ENCODE measurements around the gene CLEC17A.

CLEC17A gene

DNA sequence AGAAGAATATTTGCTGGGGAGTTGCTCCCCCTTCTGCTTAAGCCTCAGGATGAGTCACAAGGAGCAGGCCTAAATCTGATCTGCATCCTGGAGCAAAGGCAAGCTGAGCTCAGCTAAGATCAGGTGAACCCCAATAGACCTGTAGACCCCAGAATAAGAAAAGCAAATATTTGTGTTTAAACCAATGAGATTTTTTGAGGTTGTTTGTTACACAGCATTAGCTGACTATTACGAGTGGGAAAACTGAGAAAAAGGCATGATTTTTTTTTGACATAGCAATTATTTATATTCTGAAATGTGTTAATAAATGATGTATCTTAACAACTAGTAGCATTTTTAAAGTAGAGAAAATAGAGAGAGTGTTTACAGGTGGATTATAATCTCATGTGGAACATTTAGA lies 46.7 kb downstream of the CLEC17A start:
- H3K27me3 ChIP-seq (ENCODE audit: control insufficient read depth, insufficient read depth, low read length): no peaks in the 10 kb centered on the region
- no peaks in the 10 kb centered on the region for H3K4me1 ChIP-seq (ENCODE audit: control insufficient read depth, insufficient read depth, low read length)
- no peaks in the 10 kb centered on the region for H3K9me3 ChIP-seq (replicated peaks; ENCODE audit: low read length)
- H3K4me3 ChIP-seq (ENCODE audit: low read length): no peak overlapping the region
- no peak overlapping the region for H3K4me2 ChIP-seq (ENCODE audit: low read length)
- no peaks in the 10 kb centered on the region for H3K36me3 ChIP-seq (ENCODE audit: insufficient read depth, low read length)
- H3K9ac ChIP-seq (ENCODE audit: low read depth, low read length): no peak overlapping the region

DNA sequence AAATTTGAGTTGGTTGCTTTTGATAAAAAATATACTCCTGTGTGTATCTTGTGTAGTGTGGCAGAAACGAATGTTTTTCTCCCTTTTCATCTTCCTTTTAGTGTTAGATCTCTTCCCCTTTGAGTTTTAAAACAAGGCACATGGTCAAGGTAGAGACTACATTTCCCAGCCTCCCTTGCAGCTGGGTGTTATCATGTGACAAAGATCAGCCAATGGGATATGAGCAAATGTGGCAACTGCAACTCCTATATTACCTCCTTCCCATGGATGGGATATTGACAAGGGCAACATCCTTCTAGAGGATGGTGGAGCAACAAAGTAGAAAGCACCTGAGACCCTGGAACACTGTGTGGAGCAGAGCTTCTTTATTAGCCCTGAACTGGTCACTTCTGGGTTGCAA lies 49.4 kb downstream of the CLEC17A start:
- Histone ChIP-seq H3K4me2 (ENCODE audit: low read length) (no peak overlapping the region), H3K9me3 (replicated peaks; ENCODE audit: low read length) (no peaks in the 10 kb centered on the region), H3K4me1 (ENCODE audit: control insufficient read depth, insufficient read depth, low read length) (no peaks in the 10 kb centered on the region), H3K9ac (ENCODE audit: low read depth, low read length) (no peak overlapping the region), H3K27me3 (ENCODE audit: control insufficient read depth, insufficient read depth, low read length) (no peaks in the 10 kb centered on the region), H3K4me3 (ENCODE audit: low read length) (no peak overlapping the region), H3K36me3 (ENCODE audit: insufficient read depth, low read length) (no peaks in the 10 kb centered on the region)

DNA sequence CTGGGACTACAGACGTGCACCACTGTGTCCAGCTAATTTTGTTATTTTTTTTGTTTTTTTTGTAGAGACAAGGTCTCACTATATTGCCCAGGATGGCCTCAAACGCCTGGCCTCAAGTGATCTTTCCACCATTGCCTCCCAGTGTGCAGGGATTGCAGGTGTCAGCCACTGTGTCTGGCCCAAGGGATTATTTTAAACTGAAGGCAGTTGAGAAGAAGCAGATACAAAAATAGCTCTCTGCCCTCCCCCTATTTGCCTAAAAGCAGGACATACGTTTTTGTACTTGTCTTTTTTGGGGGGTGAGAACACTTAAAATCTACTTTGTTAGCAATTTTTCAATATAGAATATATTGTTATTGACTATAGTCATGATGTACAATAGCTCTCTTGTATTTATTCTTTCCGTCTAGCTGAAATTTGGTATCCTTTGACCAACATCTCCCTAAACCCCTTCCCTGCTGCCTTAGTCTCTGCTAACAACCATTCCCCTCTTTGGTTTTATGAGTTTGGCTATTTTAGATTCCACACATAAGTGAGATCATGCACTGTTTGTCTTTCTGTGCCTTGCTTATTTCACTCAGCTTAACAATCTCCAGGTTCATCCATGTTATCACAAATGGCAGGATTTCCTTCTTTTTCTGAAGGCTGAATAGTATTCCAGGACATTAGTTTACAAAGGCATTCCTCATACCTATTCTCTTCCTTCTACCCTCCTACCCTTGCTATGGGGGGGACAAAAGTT lies 56.8 kb downstream of the CLEC17A start:
- no peak overlapping the region for H3K4me2 ChIP-seq (ENCODE audit: low read length)
- H3K4me3 ChIP-seq (ENCODE audit: low read length): no peak overlapping the region
- no peaks in the 10 kb centered on the region for H3K36me3 ChIP-seq (ENCODE audit: insufficient read depth, low read length)
- H3K27me3 ChIP-seq (ENCODE audit: control insufficient read depth, insufficient read depth, low read length): no peaks in the 10 kb centered on the region
- H3K9me3 ChIP-seq (replicated peaks; ENCODE audit: low read length): no peaks in the 10 kb centered on the region
- H3K9ac ChIP-seq (ENCODE audit: low read depth, low read length): no peak overlapping the region
- no peaks in the 10 kb centered on the region for H3K4me1 ChIP-seq (ENCODE audit: control insufficient read depth, insufficient read depth, low read length)

DNA sequence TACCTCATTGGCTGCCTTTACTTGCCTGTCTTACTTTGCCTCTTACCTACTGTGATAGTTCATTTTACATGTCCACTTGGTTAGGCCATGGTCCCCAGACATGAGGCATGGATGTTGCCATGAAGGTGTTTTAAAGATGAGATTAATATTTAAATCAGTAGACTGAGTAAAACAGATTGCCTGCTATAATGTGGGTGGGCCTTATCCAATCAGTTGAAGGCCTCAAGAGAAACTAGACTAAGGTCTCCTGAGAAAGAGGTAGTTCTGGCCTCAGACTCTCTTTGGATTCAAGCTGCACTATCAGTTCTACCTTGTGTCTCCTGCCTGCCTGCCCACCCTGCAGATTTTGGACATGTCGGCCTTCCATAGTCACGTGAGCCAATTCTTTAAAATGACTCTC lies 65.6 kb downstream of the CLEC17A start:
- H3K9me3 ChIP-seq (replicated peaks; ENCODE audit: low read length): no peaks in the 10 kb centered on the region
- no peak overlapping the region for H3K9ac ChIP-seq (ENCODE audit: low read depth, low read length)
- H3K27me3 ChIP-seq (ENCODE audit: control insufficient read depth, insufficient read depth, low read length): no peaks in the 10 kb centered on the region
- no peaks in the 10 kb centered on the region for H3K36me3 ChIP-seq (ENCODE audit: insufficient read depth, low read length)
- H3K4me1 ChIP-seq (ENCODE audit: control insufficient read depth, insufficient read depth, low read length): no peaks in the 10 kb centered on the region
- H3K4me2 ChIP-seq (ENCODE audit: low read length): no peak overlapping the region
- H3K4me3 ChIP-seq (ENCODE audit: low read length): no peak overlapping the region

DNA sequence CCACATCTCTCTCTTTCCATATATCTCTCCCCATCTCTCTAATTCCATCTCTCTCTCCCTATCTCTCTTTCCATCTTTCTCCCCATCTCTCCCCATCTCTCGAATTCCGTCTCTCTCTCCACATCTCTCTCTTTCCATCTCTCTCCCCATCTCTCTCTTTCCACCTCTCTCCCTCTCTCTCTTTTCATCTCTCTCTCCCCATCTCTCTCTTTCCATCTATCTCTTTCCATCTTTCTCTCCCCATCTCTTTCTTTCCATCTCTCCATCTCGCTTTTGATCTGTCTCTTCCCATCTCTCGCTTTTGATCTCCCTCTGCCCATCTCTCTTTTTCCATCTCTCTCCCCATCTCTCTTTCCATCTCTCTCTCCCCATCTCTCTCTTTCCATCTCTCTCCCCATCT lies 66.1 kb downstream of the CLEC17A start:
- no peak overlapping the region for H3K4me2 ChIP-seq (ENCODE audit: low read length)
- H3K36me3 ChIP-seq (ENCODE audit: insufficient read depth, low read length): no peaks in the 10 kb centered on the region
- H3K9me3 ChIP-seq (replicated peaks; ENCODE audit: low read length): no peaks in the 10 kb centered on the region
- no peaks in the 10 kb centered on the region for H3K4me1 ChIP-seq (ENCODE audit: control insufficient read depth, insufficient read depth, low read length)
- no peak overlapping the region for H3K9ac ChIP-seq (ENCODE audit: low read depth, low read length)
- no peak overlapping the region for H3K4me3 ChIP-seq (ENCODE audit: low read length)
- no peaks in the 10 kb centered on the region for H3K27me3 ChIP-seq (ENCODE audit: control insufficient read depth, insufficient read depth, low read length)

DNA sequence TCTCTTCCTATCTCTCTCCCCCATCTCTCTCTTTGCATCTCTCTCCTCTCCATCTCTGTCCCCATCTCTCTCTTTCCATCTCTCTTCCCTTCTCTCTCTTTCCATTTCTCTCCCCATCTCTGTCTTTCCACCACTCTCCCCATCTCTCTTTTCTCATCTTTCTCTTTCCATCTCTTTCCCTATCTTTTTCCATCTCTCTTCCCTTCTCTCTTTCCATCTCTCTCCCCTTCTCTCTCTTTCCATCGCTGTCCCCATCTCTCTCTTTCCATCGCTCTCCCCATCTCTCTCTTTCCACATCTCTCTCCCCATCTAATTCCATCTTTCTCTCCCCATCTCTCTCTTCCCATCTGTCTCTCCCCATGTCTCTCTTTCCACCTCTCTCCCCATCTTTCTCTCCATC lies 67.3 kb downstream of the CLEC17A start:
- H3K4me3 ChIP-seq (ENCODE audit: low read length): no peak overlapping the region
- H3K9me3 ChIP-seq (replicated peaks; ENCODE audit: low read length): no peaks in the 10 kb centered on the region
- H3K36me3 ChIP-seq (ENCODE audit: insufficient read depth, low read length): no peaks in the 10 kb centered on the region
- H3K4me2 ChIP-seq (ENCODE audit: low read length): no peak overlapping the region
- H3K9ac ChIP-seq (ENCODE audit: low read depth, low read length): no peak overlapping the region
- H3K4me1 ChIP-seq (ENCODE audit: control insufficient read depth, insufficient read depth, low read length): no peaks in the 10 kb centered on the region
- H3K27me3 ChIP-seq (ENCODE audit: control insufficient read depth, insufficient read depth, low read length): no peaks in the 10 kb centered on the region

DNA sequence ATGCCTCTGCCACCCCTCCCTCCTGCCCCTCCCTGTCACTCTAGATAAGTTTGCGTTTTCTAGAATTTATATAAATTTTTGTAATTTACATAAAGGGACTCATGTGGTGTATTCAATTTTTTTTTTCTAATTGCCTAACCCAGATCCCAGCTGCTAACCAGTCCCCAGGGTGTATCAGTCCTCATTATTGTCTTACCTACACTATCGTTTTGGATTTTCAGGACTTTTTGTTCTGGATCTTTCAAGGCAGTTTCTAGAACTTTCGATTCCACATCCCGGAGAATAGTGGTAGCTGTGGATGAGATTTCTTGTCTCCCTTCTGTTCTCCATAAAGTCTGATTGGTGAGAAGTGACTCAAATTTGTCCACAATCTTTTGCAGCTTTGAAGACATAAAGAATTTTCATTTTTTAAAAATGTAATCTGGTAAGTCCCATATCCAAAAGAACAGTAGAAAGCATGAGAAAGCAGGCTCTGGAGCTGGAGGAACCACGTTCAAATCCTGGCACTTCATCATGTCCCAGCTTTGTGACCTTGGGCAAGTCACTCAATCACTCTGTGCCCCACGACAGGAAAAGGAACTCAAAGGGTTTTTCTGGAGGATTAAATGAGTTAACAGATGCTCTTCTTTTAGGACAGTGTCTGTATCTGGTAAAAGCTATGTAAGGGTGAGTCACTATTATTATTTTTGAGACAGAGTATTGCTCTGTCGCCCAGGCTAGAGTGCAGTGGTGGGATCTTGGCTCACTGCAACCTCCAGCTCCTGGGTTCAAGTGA lies 72.1 kb downstream of the CLEC17A start:
- no peaks in the 10 kb centered on the region for H3K36me3 ChIP-seq (ENCODE audit: insufficient read depth, low read length)
- H3K4me3 ChIP-seq (ENCODE audit: low read length): no peak overlapping the region
- H3K4me2 ChIP-seq (ENCODE audit: low read length): no peak overlapping the region
- H3K4me1 ChIP-seq (ENCODE audit: control insufficient read depth, insufficient read depth, low read length): no peaks in the 10 kb centered on the region
- H3K27me3 ChIP-seq (ENCODE audit: control insufficient read depth, insufficient read depth, low read length): no peaks in the 10 kb centered on the region
- no peak overlapping the region for H3K9ac ChIP-seq (ENCODE audit: low read depth, low read length)
- no peaks in the 10 kb centered on the region for H3K9me3 ChIP-seq (replicated peaks; ENCODE audit: low read length)

DNA sequence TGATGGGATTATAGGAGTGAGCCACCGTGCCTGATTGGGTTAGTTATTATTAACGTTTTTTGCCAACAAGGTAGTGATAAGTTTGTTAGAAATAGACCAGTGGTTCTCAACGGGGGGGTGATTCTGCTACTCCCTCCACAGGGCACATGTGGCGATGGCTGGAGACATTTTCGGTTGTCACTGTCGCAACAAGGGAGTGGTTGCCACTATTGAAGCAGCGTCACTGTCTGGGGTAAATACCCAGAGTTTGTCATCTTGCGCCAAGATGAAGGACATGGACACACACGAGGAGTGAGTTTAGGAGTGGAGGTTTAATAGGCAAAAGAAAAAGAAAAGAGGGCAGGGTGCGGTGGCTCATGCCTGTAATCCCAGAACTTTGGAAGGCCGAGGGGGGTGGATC lies 72.8 kb downstream of the CLEC17A start:
- Histone ChIP-seq H3K4me1 (ENCODE audit: control insufficient read depth, insufficient read depth, low read length) (no peaks in the 10 kb centered on the region), H3K9me3 (replicated peaks; ENCODE audit: low read length) (no peaks in the 10 kb centered on the region), H3K4me2 (ENCODE audit: low read length) (no peak overlapping the region), H3K36me3 (ENCODE audit: insufficient read depth, low read length) (no peaks in the 10 kb centered on the region), H3K4me3 (ENCODE audit: low read length) (no peak overlapping the region), H3K9ac (ENCODE audit: low read depth, low read length) (no peak overlapping the region), H3K27me3 (ENCODE audit: control insufficient read depth, insufficient read depth, low read length) (no peaks in the 10 kb centered on the region)

DNA sequence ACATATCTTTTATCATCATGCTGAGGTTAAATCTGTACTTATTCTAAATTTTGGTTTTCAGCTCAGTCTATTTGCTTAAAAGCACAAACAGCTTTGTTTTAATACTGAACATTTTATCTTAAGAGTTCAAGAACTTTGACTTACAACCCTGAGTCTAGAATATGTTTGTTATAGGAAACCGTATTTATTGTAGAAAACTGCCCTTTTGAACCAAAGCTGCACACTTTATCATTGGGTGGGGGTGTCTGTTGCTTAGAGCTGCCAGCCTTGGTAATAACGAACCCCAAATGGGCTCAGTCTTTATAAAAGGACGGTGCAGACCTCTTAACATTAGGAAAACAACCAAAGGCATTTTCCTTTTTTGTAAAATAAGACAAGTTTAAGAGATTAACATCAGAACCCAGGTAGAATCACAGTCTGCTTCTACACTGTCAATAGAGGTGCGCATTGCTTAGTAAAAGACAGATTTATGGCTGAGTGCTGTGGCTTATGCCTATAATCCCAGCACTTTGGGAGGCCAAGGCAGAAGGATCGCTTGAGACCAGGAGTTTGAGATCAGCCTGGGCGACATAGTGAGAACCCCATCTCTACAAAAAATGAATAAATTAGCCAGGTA lies 77.1 kb downstream of the CLEC17A start:
- Histone ChIP-seq H3K36me3 (ENCODE audit: insufficient read depth, low read length) (no peaks in the 10 kb centered on the region), H3K27me3 (ENCODE audit: control insufficient read depth, insufficient read depth, low read length) (no peaks in the 10 kb centered on the region)

DNA sequence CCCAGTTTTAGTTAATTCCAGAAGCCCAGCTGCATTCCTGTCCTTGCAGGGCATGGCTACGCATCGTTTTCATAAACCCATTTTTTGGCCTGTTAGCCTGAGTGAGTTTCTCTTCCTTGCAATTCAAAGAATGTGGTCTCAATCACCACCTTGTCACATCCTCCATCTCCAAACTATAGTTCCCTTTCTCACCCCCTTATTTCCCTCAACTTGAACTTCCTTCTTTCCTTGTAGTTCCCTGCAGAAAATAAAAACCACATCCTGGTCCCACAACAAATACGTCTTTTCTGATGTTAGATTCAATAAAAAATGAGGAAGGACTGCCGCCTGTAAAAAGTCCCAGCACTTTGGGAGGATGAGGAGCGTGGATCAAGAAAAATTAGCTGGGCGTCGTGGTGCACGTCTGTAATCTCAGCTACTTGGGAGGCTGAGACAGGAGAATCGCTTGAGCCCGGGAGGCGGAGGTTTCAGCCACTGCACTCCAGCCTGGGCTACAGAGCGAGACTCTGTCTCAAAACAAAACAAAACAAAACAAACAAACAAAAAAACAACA lies 78.6 kb downstream of the CLEC17A start:
- Histone ChIP-seq H3K9me3 (replicated peaks; ENCODE audit: low read length) (no peaks in the 10 kb centered on the region), H3K4me3 (ENCODE audit: low read length) (no peak overlapping the region), H3K36me3 (ENCODE audit: insufficient read depth, low read length) (no peaks in the 10 kb centered on the region), H3K4me2 (ENCODE audit: low read length) (no peak overlapping the region), H3K9ac (ENCODE audit: low read depth, low read length) (no peak overlapping the region), H3K4me1 (ENCODE audit: control insufficient read depth, insufficient read depth, low read length) (no peaks in the 10 kb centered on the region), H3K27me3 (ENCODE audit: control insufficient read depth, insufficient read depth, low read length) (no peaks in the 10 kb centered on the region)

More for the DNA sequence above, 77.1 kb downstream of the CLEC17A start:
- H3K4me3 ChIP-seq (ENCODE audit: low read length): no peak overlapping the region
- H3K9me3 ChIP-seq (replicated peaks; ENCODE audit: low read length): no peaks in the 10 kb centered on the region
- H3K4me2 ChIP-seq (ENCODE audit: low read length): no peak overlapping the region
- H3K9ac ChIP-seq (ENCODE audit: low read depth, low read length): no peak overlapping the region
- no peaks in the 10 kb centered on the region for H3K4me1 ChIP-seq (ENCODE audit: control insufficient read depth, insufficient read depth, low read length)

Data from skeletal muscle satellite cell (primary cell).